Right renal cortex interstitium (tissue), 3 donors: ENCODE data around the gene BCL6B. TPM values are rescaled to one million over a fixed set of nuclear protein-coding genes. Genes with fewer than 3 reads are reported as not detected.
"Not testable (repeated sequence)": the region's sequence is repeated elsewhere in the genome, so short reads cannot be mapped to it uniquely, and the experiment has no call there.

ENCODE experiments used
- DNase-seq, 3 donors: peaks; one replicate each; pipeline ENCODE4 v3.0.0-alpha.2; 2013; ENCODE audit warnings: low read depth in 3 of 3, low spot score in 2 of 3
- polyA plus RNA-seq, 3 donors: library from polyadenylated mRNA; unstranded; fragments of 120-200 nt; gene quantifications; one replicate each; pipeline ENCODE4 v1.2.1, GENCODE V29; 2013; ENCODE audit not compliant: insufficient read length in 3 of 3

Gene BCL6B
- polyA plus RNA-seq, 3 donors, result 25.3 to 27.7 (median 25.4) TPM

DNA sequence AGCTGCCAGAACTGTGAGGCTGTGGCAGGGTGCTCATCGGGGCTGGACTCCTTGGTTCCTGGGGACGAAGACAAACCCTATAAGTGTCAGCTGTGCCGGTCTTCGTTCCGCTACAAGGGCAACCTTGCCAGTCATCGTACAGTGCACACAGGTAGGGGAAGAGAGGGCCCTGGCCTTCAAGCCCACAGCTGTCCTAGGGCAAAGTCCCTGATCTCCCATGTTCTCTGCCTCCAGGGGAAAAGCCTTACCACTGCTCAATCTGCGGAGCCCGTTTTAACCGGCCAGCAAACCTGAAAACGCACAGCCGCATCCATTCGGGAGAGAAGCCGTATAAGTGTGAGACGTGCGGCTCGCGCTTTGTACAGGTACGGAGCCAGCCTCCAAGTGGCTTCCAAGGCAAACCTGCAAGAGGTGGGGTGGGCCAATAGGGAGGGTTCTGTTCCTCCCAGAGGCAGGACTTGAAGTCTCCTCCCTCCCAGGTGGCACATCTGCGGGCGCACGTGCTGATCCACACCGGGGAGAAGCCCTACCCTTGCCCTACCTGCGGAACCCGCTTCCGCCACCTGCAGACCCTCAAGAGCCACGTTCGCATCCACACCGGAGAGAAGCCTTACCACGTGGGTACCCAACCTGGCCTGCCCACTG, 3.7 kb downstream of the BCL6B start:
- no peak for DNase-seq

DNA sequence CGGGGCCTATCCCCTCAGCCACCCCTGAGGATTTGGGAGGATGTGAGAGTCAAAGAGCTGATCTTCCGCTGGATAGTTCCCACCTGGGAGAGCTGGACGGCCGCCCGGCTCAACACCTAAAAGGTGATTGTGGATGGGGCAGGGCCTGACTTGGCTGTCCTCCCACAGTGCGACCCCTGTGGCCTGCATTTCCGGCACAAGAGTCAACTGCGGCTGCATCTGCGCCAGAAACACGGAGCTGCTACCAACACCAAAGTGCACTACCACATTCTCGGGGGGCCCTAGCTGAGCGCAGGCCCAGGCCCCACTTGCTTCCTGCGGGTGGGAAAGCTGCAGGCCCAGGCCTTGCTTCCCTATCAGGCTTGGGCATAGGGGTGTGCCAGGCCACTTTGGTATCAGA, 4.5 kb downstream of the BCL6B start:
- no peak for DNase-seq

DNA sequence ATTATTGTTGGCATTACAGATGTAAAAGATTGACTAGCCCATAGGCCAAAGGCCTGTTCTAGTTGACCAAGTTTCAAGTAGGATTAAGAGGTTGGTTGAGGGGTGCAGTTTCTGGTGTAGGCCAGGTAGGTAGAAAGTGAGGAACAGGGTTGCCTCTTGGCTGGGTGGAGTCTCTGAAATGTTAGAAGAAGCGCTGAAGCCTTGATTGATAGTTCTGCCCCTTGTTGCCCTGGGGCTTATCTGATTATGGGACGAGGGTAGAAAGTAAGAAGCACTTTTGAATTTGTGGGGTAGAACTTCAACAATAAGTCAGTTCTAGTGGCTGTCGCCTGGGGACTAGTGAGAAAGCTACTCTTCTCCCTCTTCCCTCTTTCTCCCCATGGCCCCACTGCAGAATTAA, 6.2 kb downstream of the BCL6B start:
- DNase-seq, result no peak

DNA sequence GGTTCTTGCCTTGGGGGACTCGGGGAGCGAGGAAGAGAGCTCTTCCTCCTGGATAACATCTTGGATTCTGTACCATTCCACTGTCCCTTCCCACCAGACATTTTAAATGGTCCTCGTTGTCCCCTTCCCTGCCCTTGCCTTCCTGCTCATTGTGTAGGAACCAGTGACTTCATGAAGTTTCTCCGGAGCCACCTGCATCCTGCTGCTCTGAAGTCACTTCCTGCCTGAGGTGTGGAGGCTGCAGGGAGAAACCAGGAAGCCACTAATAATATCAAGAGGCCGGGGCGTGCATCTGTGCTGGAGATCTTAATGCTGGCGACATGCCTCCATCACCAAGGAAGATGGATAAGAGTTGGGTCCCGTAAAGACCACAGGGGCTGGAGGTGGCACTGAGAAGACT, 6.8 kb downstream of the BCL6B start:
- DNase-seq, result no peak

DNA sequence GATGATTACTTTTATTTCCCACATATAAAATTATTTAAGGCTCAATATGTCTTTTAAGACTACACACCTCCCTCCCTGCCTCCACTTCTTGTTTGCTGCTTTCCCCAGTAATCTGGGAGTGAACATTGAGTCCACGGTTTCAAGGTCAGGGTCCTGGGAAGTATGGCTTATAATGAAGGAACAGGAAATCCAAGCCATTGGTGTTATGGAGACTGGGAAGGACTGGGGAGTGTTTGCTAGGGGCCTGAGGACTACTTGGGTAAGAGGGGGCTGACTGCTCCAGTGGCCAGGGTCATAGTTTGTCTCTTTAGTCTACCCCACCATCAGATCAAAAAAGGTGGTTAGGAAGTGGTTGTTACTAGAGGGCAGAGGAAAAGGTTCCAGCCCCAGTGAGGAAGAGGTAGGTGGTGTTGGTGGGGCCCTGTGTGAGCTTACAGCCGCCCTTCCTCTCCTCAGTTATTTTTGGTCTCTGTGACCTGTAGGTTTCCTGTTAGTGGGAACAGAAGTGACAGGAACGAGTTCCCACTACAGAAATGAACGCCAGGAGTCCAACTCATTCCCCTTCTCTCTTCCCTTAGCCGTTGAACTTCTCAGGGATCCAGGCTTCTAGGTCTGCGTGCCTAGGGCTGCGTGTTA, 12.2 kb downstream of the BCL6B start:
- DNase-seq, result no peak

DNA sequence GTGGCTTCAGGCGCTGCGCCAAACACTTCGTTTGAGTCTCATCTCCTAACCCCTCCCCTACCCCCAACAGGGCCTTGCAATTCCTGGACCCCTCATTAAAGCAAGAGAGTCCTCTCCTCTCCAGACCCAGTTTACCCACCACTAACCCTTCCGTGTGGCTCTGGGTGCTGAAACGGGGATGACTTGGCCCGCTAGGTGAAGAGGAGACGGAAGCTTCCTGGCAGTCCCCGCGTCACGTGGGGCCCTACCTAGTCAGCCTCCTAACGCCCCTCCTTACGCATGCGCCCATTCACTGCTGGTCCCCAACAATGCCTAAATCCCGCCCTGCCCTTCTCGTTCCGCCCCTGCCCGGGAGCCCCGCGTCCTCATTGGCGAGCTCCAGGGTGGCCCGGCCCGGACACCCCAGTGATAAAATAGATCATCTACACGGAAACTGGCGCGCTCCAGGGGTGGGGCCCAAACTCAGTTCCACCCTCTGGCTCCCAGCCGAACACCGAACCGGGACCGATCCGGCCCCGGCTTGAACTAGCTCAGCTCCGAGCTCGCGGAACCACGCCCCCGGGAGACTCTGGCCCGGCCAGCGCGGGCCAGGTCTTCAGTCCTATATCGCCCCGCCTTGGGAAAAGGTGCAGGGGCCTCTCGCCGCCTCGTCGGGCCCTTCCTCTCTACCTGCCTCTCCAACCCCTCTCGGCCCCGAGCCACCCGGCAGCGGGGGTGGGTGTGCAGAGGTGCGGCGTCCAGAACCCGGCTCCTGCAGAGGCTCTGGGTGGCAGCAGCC, 12.9 kb downstream of the BCL6B start, which contains the start of gene SLC16A13:
SLC16A13 (plus strand) TSS at position 425 of the 778 bp plus-strand sequence. CDS start 368 bp downstream, outside the sequence.
- peak in 2 of 3 donors; percentile 88 to 89 for DNase-seq

DNA sequence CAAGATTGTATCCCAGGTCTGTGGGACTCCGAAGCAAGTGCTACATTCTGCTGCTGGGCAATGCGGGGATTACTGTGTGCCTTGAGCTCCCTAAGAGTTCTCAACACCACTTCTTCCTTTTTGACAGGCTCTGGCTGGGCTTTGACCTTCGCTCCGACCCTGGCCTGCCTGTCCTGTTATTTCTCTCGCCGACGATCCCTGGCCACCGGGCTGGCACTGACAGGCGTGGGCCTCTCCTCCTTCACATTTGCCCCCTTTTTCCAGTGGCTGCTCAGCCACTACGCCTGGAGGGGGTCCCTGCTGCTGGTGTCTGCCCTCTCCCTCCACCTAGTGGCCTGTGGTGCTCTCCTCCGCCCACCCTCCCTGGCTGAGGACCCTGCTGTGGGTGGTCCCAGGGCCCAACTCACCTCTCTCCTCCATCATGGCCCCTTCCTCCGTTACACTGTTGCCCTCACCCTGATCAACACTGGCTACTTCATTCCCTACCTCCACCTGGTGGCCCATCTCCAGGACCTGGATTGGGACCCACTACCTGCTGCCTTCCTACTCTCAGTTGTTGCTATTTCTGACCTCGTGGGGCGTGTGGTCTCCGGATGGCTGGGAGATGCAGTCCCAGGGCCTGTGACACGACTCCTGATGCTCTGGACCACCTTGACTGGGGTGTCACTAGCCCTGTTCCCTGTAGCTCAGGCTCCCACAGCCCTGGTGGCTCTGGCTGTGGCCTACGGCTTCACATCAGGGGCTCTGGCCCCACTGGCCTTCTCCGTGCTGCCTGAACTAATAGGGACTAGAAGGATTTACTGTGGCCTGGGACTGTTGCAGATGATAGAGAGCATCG, 15.4 kb downstream of the BCL6B start:
- DNase-seq, result no peak

DNA sequence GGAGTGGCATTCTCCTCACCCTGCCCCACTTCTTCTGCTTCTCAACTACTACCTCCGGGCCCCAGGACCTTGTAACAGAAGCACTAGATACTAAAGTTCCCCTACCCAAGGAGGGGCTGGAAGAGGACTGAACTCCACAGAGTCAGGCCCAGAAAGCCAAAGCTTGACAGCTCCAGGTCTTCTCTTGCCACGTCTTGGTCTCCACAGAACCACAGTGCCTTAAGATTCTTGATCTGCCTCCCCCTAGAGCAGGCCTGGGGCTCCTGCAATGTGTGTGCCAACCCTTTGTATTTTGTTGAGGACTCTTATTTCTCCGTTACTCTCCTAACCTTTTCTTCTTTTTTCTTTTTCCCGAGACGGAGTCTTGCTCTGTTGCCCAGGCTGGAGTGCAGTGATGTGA, 17.0 kb downstream of the BCL6B start:
- DNase-seq, result no peak

DNA sequence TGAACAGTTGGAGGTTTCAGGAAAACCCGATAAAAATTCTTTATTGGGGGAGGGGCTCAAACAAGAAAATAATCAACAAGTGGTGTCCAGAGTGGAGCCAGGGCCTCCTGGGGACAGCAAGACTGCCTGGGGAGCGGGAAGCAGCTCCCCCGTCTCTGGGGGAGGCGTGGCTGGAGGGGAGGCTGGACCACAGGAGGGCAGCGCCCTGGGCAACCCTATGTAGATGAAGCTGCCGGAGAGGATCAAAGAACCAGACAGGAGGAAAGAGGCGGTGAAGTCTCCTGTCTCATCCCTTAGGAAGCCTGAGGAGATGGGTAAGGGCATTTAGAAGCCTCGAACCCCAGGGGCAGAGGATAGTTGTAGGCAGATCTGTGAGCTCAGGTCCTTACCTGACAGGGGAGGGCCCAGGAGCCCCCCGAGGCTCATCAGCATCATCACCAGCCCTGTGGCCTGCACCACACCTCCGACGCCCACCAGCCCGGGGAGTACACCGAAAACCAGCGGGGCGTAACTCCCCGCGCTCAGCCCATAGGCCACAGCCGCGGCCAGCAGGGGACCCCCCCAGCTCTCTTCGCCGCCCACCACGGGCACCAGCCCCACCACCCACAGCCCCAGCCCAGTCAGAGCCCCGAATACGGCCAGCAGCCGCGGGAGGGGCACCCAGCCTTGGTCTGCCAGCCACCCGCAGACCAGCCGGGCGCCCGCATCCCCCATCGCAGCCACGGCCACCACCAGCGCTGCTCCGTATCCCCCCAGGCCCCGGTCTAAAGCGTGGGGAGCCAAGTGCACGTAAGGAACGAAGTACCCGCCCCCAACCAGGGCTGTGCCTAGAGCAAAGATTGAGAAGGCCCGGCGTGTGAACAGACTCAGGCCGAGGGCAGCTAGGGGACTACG, 19.0 kb downstream of the BCL6B start:
- DNase-seq, result no peak

DNA sequence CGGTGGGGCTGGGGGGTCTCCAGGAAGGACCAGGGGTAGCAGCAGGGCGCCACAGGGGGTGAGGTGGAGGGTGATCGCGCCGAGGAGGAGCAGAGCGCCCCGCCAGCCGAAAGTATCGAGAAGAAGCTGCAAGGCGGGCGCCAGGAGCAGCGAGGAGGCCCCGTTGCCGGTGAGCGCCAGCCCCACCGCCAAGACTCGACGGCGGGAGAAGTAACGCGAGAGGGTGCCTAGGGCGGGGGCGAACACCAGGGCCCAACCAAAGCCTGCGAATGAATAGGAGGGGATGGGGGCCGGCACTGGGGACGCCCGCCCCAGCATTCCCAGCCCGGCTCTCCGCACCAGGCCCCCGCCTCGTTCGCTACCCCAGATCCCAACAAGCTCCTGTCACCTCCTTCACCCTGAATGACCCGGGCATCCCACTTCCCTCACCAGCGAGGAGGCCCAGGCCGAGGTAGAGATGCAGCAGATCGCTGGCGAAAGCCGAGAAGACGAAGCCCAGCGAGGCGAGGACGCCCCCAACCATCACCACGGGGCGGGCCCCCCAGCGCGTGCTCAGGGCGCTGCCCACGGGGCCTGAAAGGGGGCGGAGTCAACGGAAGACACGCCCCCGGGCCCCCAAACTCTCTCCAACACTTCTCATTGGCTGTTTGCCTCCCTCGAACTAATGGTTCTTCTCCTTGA, 19.8 kb downstream of the BCL6B start:
- DNase-seq, result no peak

DNA sequence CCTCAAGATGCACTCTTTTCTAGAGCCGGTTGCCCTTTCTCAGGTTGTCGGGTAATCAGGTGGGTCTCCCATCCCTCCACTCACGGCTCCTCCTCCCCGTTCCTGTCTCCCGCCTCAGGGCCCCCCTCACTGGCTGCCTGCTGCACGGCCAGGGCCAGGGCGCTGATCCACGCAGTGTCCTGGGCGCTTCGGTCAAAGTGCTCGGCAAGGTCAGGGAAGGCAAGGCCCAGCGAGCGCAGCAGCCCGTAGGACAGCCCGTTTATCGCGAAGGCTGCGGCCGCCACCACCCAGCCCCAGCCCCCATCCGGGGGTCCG, 20.3 kb downstream of the BCL6B start:
- DNase-seq, result no peak

DNA sequence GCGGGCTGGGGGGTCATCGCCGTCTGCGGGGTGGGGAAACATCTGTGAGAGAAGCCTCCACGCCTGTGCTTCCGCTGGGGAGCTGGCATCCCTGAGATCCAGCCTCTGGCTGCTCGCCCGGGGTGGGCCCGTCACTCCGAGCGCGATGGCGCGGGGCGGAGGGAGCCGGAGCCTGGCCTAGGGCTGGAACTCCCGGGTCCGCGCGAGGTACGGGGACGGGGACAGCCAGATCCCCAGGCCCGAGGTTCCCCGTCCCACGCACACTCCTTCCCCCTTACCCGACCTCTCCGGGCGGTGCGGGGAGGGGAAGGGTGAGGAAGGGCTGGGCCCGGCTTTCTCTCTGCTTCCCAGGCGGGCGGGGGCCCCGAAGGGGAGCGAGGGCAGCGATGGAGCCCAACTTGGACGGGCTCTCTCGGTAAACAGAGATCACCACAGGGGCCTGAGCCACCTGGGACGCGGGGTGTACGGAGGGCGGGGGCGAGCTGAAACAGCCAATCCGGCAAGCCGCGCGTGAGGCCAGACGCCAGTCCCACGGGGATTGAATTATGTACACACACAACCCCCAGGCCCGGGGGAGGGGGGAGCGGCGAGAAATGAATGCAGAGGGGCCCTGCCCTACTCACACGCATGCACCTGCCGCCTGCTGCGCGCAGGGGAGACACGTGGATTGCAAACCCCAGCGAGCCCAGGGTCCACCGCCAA, 20.8 kb downstream of the BCL6B start, which contains the start of gene SLC16A11:
SLC16A11 (minus strand) TSS at position 596 of the 702 bp plus-strand sequence; CDS start at position 17, 579 bp downstream.
- no peak for DNase-seq

DNA sequence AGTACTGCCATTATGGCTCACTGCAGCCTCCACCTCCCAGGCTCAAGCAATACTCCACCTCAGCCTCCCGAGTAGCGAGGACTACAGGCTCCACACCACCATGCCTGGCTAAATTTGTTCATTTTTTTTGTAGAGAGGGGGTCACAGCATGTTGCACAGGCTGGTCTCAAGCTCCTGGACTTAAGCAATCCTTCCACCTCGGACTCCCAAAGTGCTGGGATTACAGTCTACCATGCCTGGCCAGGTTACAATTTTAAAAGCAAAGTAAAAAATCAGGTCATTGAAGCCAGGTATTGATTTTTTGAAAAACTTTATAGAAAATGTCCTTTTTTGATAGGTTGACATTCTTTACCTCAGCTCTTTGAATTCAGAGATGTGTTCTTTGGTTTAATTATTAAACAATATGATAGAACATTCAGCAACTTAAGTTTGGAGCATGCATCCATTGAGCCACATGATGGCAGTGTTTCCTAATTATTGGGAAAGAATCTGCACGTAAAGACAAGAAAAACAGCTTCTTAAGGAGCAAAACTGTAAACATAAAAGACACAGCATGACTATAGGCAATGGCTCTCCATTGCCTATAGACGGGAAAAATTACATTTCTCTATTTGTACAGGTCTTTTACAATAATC, 22.8 kb downstream of the BCL6B start:
- no peak for DNase-seq

DNA sequence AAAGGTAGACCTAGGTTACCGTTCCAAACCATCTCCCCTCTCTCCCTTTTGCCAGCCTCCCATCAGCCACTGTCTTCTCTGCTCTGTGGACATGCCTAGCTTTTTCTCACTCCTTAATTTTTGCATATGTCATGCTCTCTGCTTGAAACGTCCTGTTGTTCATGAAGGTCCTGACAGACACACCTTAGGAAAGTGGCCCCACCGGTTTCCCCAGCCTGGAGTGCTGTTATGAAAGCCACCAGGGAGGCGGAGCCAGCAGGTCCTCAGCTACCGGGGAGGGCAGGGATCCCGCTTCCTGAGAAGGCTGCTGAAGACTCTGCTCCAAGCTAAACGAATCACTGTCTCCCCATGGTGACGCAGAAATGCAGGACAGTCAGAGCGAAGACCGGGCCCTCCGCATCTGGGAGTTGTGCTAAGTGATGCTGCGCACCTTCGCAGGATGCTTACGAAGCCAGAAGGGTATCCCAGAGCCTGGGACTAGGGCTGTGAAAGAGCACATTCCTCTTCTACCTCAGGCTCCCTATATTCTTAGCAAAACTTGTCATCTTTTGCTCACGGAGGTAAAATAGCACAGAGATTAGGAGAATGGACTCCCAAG, 23.4 kb downstream of the BCL6B start:
- DNase-seq, result no peak

DNA sequence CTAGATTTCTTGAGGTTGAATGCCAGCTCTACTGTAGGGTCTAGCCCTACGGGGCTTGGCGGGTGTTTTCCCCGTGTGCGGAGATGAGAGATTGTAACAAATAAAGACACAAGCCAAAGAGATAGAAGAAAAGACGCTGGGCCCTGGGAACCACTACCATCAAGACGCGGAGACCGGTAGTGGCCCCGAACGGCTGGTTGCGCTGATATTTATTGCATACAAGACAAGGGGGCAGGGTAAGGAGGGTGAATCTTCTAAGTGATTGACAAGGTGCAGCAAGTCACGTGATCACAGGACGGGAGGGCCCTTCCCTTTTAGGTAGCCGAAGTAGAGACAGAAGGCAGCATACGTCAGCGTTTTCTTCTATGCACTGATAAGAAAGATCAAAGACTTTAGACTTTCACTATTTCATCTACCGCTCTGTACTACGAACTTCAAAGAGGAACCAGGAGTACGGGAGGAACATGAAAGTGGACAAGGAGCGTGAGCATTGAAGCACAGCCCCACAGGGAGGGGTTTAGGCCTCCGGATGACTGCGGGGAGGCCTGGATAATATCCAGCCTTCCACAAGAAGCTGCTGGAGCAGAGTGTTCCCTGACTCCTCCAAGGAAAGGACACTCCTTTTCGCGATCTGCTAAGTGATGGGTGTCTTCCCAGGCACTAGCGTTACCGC, 24.0 kb downstream of the BCL6B start:
- DNase-seq, result not testable (repeated sequence)

DNA sequence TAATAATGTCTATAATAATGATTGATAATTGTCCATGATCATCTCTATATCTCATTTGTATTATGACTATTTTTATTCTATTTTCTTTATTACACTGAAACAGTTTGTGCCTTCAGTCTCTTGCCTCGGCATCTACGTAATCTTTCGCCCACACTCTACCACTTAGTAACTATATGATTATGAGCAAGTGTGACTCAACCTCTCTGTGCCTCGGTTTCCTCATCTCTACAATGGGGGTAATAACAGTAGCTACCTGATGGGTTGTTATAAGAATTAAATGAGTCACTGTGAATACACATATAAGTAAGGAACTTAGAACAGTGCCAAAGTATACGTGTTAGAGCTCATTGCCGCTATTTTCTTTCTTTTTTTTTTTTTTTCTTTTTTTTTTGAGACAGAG, 24.7 kb downstream of the BCL6B start:
- DNase-seq, result no peak

DNA sequence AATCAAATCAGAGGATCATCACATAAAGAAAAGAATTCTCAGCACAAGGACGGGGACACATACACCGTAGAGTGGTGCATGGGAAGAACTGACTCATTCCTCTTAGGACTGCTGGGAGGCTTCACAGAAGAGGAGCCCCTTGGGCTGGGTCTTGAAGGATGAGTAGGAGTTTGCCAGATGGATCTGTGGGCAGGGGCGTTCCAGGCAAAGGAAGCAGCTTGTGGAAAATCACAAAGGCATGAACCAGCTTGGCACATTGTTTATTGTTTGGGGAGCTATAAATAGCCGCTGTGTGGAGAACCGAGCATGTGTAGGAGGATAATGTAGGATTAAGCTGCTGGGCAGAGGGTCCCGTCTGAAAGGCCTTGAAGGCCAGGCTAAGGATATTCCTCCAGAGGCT, 26.1 kb downstream of the BCL6B start:
- DNase-seq, result no peak
